HepG2 (cell line): Measurements from ENCODE around the gene POU2F2. TPM values are rescaled to one million over a fixed set of nuclear protein-coding genes. Genes with fewer than 3 reads are reported as not detected.

Source experiments
- ATAC-seq: fragments of 200-7000 bp; cut with Tn5 transposase; 3 replicates; pipeline ENCODE4 v1.9.1; 2020; ENCODE audit warnings: mild to moderate bottlenecking, moderate library complexity
- BruUV-seq: library from RNA; stranded (reverse); fragments of 400-500 nt; replicated peaks from 2 replicates; lab custom pipeline; 2021; lab: Mats Ljungman, UMichigan
- CTCF ChIA-PET: fragments of 300-600 bp; formaldehyde crosslinking; extraction: SDS; loops from one replicate; lab custom pipeline; 2021; ENCODE audit warnings: low total read pairs, inconsistent platforms, low intra/inter-chr PET ratio; lab: Yijun Ruan, JAX
- POLR2A ChIA-PET: fragments of 350-600 bp; sonication (Branson Sonifier 250); formaldehyde crosslinking; loops from one replicate; lab custom pipeline; 2020; ENCODE audit warnings: antibody characterized with exemption, inconsistent platforms; lab: Yijun Ruan, JAX
- DNase-seq: peaks from one replicate; pipeline ENCODE4 v3.0.0-alpha.2; 2015; ENCODE audit warnings: low spot score
- FAIRE-seq: peaks from 3 replicates; lab custom pipeline; 2011; peaks lifted over from hg19 to GRCh38; lab: Jason Lieb, UNC
- H2AFZ ChIP-seq: one replicate; pipeline ENCODE4 v1.6.1; 2011; ENCODE audit warnings: low read length, inconsistent platforms
- H3K27ac ChIP-seq: fragments of 300-600 bp; 3 replicates; pipeline ENCODE4 v1.8.0; 2011; ENCODE audit warnings: mixed run types, mild to moderate bottlenecking, mixed read lengths, low read length, inconsistent platforms; ENCODE audit not compliant: insufficient read depth; ENCODE audit errors: extremely low read length
- H3K27me3 ChIP-seq, 2 experiments: fragments of 200-600 bp in 1 of 2; 2 replicates in 1 of 2; 3 replicates in 1 of 2; pipeline versions ENCODE4 v1.6.0 to v1.8.0; 2011; ENCODE audit warnings: low read length in 2 of 2, mild to moderate bottlenecking in 2 of 2, moderate library complexity in 2 of 2, inconsistent platforms in 1 of 2; ENCODE audit not compliant: insufficient read depth in 2 of 2, control insufficient read depth in 1 of 2
- H3K36me3 ChIP-seq, 2 experiments: fragments of 200-600 bp in 1 of 2; replicated peaks in 1 of 2; 2 replicates in 1 of 2; 3 replicates in 1 of 2; pipeline versions ENCODE4 v1.5.1 to v1.8.0; 2011; ENCODE audit warnings: low read length in 2 of 2, inconsistent platforms in 1 of 2; ENCODE audit not compliant: insufficient read depth in 2 of 2, control insufficient read depth in 1 of 2
- H3K4me1 ChIP-seq: 2 replicates; pipeline ENCODE4 v1.5.1; 2012; ENCODE audit warnings: low read length, inconsistent platforms; ENCODE audit not compliant: insufficient read depth
- H3K4me2 ChIP-seq: 2 replicates; pipeline ENCODE4 v1.6.0; 2011; ENCODE audit warnings: low read depth, low read length, inconsistent platforms
- H3K4me3 ChIP-seq, 3 experiments: fragments of 200-600 bp in 1 of 3; sonication (generic), shearing (Covaris generic) in 1 of 3; replicated peaks in 1 of 3; 2 replicates each; pipeline ENCODE4 v1.5.1; 2011 to 2016; ENCODE audit warnings: low read length in 3 of 3, inconsistent platforms in 2 of 3, low read depth in 2 of 3, mild to moderate bottlenecking in 2 of 3, control low read depth in 1 of 3, mixed read lengths in 1 of 3; ENCODE audit not compliant: insufficient read depth in 1 of 3
- H3K79me2 ChIP-seq: one replicate; pipeline ENCODE4 v1.6.1; 2011; ENCODE audit warnings: low read length, inconsistent platforms; ENCODE audit not compliant: insufficient read depth
- H3K9ac ChIP-seq: 2 replicates; pipeline ENCODE4 v1.6.0; 2011; ENCODE audit warnings: mild to moderate bottlenecking, low read depth, low read length, inconsistent platforms; ENCODE audit not compliant: insufficient read depth
- H3K9me3 ChIP-seq: 2 replicates; pipeline ENCODE4 v1.5.1; 2012; ENCODE audit warnings: mild to moderate bottlenecking, low read length
- H4K20me1 ChIP-seq: 2 replicates; pipeline ENCODE4 v1.6.0; 2011; ENCODE audit warnings: inconsistent platforms, mild to moderate bottlenecking, low read length, moderate library complexity; ENCODE audit not compliant: insufficient read depth
- GABPB1 ChIP-seq: IDR thresholded peaks from 2 replicates; pipeline ENCODE4 v1.6.1; 2016; ENCODE audit warnings: mild to moderate bottlenecking, missing genetic modification reagents, moderate library complexity, missing compliant biosample characterization
- SCMH1 ChIP-seq: sonication (generic); formaldehyde crosslinking; IDR thresholded peaks from 2 replicates; pipeline ENCODE4 v1.9.0; 2021; ENCODE audit warnings: missing genetic modification reagents, mild to moderate bottlenecking, borderline replicate concordance
- SOX5 ChIP-seq: IDR thresholded peaks from 2 replicates; pipeline ENCODE4 v1.6.1; 2016; ENCODE audit warnings: borderline replicate concordance
- ZBTB21 ChIP-seq: sonication (generic); formaldehyde crosslinking; IDR thresholded peaks from 2 replicates; pipeline ENCODE4 v1.4.0; 2020; ENCODE audit warnings: missing genetic modification reagents
- ZNF136 ChIP-seq: sonication (generic); formaldehyde crosslinking; IDR thresholded peaks from 2 replicates; pipeline ENCODE4 v1.8.1; 2022; ENCODE audit warnings: low read depth, mild to moderate bottlenecking, moderate library complexity, missing genetic modification reagents
- ZNF3 ChIP-seq: IDR thresholded peaks from 2 replicates; pipeline ENCODE4 v1.7.0; 2017; ENCODE audit warnings: inconsistent platforms
- WGBS: methylation state at CpG from one replicate; pipeline ENCODE4 v1.1.6; 2017; ENCODE audit warnings: low lambda C conversion rate; 5-methylcytosine and 5-hydroxymethylcytosine counted together
- in situ Hi-C: cut with HindIII; loops from 2 replicates; pipeline ENCODE4 v1.10.0; 2017; ENCODE audit warnings: low pct_unique_long_range_greater_than_20kb; ENCODE audit not compliant: extremely low pct_ligation_motif_present
- intact Hi-C: fragments of 100-400 bp; cut with micrococcal nuclease; formaldehyde crosslinking; loops from one replicate; pipeline ENCODE4 v1.10.0; 2022; ENCODE audit not compliant: unreplicated experiment
- polyA plus RNA-seq, 8 experiments: library from polyadenylated mRNA; depleted of rRNA in 3 of 8; stranded (reverse) in 7 of 8; unstranded in 1 of 8; fragments of >200 nt; fragmentation: Illumina TruSeq in 4 of 8; extraction: Trizol in 4 of 8; gene quantifications; 2 replicates each; pipeline versions ENCODE4 v1.2.1 to v1.2.3, GENCODE V29; 2011 to 2016; ENCODE audit warnings: low read depth in 4 of 8, missing spikeins in 1 of 8, mixed read lengths in 1 of 8; ENCODE audit not compliant: insufficient read depth in 1 of 8
- total RNA-seq, 5 experiments: library from RNA; depleted of rRNA; stranded (reverse); fragments of >200 nt; fragmentation: Illumina TruSeq; extraction: Trizol; gene quantifications; 2 replicates each; pipeline ENCODE4 v1.2.3, GENCODE V29; 2016; ENCODE audit warnings: low read depth in 1 of 5
- TF ChIP-seq, protein P1 (sequence below): sonication (generic); formaldehyde crosslinking; IDR thresholded peaks from 2 replicates; pipeline ENCODE4; 2020; ENCODE audit warnings: missing genetic modification reagents, mild to moderate bottlenecking, borderline replicate concordance

Gene POU2F2
- total and polyA plus RNA-seq, 2 of the 13 experiments (the other 11 are each of a cell fraction or from before 2014, with no cell fraction given) = 0.09 to 0.17 TPM

DNA sequence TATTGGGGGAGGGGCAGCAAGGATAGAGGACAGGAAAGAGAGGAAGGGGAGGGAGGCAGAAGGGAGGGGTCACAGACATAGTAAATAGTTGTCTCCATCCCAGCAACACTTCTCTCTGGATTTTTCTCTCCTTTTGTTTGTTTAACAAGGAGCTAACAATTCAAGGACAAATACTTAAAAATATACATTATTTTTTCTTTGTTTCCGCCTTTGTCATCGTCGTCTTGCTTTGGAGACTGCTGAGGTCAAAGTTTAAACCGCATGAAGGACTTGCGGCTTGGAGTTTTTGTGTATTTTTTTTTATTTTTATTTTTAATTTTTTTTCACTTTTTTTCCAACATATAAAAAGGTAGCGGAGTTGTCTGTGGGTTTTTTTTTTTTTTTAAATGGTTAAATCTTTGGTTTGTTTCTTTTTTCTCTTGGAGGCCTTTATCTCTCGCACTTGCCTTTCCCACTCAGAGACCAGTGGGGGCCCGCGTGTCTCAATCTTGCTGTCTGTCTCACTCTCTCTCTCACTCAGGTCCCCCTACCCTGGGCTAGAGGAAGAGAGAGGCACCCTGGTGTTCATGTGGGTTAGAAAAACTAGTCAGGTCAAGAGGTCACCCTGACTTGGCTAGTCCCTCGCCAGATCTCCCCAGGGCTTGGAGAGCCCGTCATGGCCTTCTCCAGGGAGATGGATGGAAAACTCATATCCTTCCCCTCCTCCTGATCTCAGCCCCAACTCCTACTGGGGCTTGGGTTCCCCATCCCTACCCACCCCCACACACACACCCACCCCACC lies 45.3 kb downstream of the POU2F2 start (continued):
- TF ChIP-seq SOX5 (CRISPR knock-in tag) (peak; percentile 23; the same call in 1 of the 2 replicates), SCMH1 (no peak), ZNF136 (CRISPR knock-in tag) (no peak), GABPB1 (CRISPR knock-in tag) (no peak)
- TF ChIP-seq, protein P1, sequence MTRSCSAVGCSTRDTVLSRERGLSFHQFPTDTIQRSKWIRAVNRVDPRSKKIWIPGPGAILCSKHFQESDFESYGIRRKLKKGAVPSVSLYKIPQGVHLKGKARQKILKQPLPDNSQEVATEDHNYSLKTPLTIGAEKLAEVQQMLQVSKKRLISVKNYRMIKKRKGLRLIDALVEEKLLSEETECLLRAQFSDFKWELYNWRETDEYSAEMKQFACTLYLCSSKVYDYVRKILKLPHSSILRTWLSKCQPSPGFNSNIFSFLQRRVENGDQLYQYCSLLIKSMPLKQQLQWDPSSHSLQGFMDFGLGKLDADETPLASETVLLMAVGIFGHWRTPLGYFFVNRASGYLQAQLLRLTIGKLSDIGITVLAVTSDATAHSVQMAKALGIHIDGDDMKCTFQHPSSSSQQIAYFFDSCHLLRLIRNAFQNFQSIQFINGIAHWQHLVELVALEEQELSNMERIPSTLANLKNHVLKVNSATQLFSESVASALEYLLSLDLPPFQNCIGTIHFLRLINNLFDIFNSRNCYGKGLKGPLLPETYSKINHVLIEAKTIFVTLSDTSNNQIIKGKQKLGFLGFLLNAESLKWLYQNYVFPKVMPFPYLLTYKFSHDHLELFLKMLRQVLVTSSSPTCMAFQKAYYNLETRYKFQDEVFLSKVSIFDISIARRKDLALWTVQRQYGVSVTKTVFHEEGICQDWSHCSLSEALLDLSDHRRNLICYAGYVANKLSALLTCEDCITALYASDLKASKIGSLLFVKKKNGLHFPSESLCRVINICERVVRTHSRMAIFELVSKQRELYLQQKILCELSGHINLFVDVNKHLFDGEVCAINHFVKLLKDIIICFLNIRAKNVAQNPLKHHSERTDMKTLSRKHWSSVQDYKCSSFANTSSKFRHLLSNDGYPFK (CRISPR knock-in tag) = no peak
- TF ChIP-seq, all 625 proteins: peak for 4

GRCh38 chr19:42086188-42086736 lies 46.0 kb downstream of the POU2F2 start:
- no peak for FAIRE-seq
- no peak overlapping the region for H3K27ac ChIP-seq
- H3K9me3 ChIP-seq = no peaks in the 10 kb centered on the region
- no TSS peak for BruUV-seq
- 69% methylated on average over 8 of the region's 9 CpGs for WGBS
- no peaks in the 10 kb centered on the region for H3K79me2 ChIP-seq
- H3K4me1 ChIP-seq = peaks cover 42% of the 10 kb centered on the region
- no peak overlapping the region for H3K4me2 ChIP-seq
- no peak overlapping the region for H3K9ac ChIP-seq
- H3K4me3 ChIP-seq = no peak overlapping the region
- in situ Hi-C loops = no loop called here
- 0 out of 2 replicates have a peak, but pooled peaks cover 9% of the 10 kb centered on the region for H4K20me1 ChIP-seq
- DNase-seq = no peak
- ATAC-seq = no peak
- H3K36me3 ChIP-seq = peaks cover 0 to 1% of the 10 kb centered on the region in 2 experiments; a peak in 3 of 5 replicates
- no peak overlapping the region for H2AFZ ChIP-seq
- intact Hi-C loops = no loop called here
- H3K27me3 ChIP-seq = peaks cover 1 to 18% of the 10 kb centered on the region in 2 experiments; a peak in 3 of 5 replicates
- ChIA-PET CTCF (no interaction called here), POLR2A (interaction anchor here (1.0 kb wide), 1 partner anchor 10 kb away, joined by 4 read pairs; the partner anchor contains the start of gene ZNF574)
- TF ChIP-seq ZBTB21 (CRISPR knock-in tag) (no peak), ZNF3 (no peak)
